Activated CD4-positive, alpha-beta T cell treated with anti-CD3 and anti-CD28 coated beads for 36 hours (primary cell): Measurements from ENCODE around the gene KCNMA1. TPM values are rescaled to one million over a fixed set of nuclear protein-coding genes. Genes with fewer than 3 reads are reported as not detected.

Experiments used
- ATAC-seq: fragments of 200-7000 bp; cut with Tn5 transposase; one replicate; pipeline ENCODE4 v1.10.0; 2021; ENCODE audit warnings: mild to moderate bottlenecking, moderate library complexity
- CTCF ChIA-PET: fragments of 350-600 bp; sonication (Branson Sonifier 250); formaldehyde crosslinking; loops from one replicate; lab custom pipeline; 2021; ENCODE audit warnings: antibody characterized with exemption; lab: Charles Lee
- POLR2A ChIA-PET: fragments of 350-600 bp; sonication (Branson Sonifier 250); formaldehyde crosslinking; loops from one replicate; lab custom pipeline; 2021; ENCODE audit warnings: antibody characterized with exemption, inconsistent platforms; lab: Charles Lee
- DNase-seq: peaks from one replicate; pipeline ENCODE4 v3.0.0-alpha.2; 2020
- H3K27ac Mint-ChIP-seq: one replicate; pipeline ENCODE4 v1.8.0; 2021; ENCODE audit warnings: mixed read lengths
- H3K27me3 Mint-ChIP-seq: one replicate; pipeline ENCODE4 v1.8.0; 2021; ENCODE audit warnings: mixed read lengths
- H3K36me3 Mint-ChIP-seq: one replicate; pipeline ENCODE4 v1.8.0; 2021; ENCODE audit warnings: low read depth, mixed read lengths
- H3K4me1 Mint-ChIP-seq: one replicate; pipeline ENCODE4 v1.8.0; 2021; ENCODE audit warnings: mixed read lengths
- H3K4me3 Mint-ChIP-seq: one replicate; pipeline ENCODE4 v1.8.0; 2021; ENCODE audit warnings: mild to moderate bottlenecking, moderate library complexity, mixed read lengths
- H3K9me3 Mint-ChIP-seq: one replicate; pipeline ENCODE4 v1.8.0; 2021; ENCODE audit warnings: low read depth, mixed read lengths
- intact Hi-C, 2 experiments: fragments of 100-400 bp; cut with DNase I in 1 of 2; cut with micrococcal nuclease in 1 of 2; formaldehyde crosslinking; loops; one replicate each; pipeline versions ENCODE4 v1.14.2 to v1.15.1; 2022 to 2024; cut with DNase I, micrococcal nuclease
- total RNA-seq, 2 experiments: library from RNA; stranded (reverse); gene quantifications; one replicate each; pipeline ENCODE4 v1.2.3, GENCODE V29; 2021

The KCNMA1 gene
- total RNA-seq, 2 experiments from 2014 or later: 0.18 TPM; not detected in 1

DNA sequence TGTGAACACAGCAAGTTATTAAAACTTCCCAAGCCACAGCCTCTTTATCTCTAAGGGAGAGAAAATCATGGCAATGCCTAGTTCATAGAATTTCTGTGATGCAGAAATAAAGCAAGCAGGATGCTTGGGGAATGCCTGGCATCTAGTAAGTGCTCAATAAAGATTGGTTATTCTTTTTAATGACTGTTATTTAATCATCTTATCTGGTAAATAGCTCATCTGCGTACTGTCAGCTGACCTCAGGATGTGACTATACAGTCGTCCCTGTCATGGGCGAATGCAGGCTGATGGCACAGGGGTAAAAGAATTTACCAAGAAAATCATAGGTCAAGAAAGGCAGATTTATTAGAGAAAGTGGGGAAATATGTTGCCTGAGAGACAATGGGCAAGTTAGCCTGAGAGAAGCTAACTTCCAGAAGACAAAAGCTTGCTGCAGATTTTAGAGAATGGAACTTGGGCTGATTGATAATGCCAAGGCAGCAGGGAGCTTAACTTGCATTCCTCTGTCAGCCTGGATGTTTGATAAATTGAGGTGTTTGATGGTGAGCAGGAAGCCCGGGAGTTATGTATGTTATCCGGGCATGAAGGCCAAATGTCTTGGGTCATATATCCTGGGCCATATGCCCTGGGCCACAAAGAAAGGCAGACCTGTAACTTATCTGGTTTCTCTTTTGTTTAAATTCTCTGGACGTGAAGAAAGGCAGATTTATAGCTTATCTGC is 126.0 kb downstream of the KCNMA1 start:
- H3K4me3 Mint-ChIP-seq: no peak overlapping the region
- ATAC-seq (no peak), DNase-seq (no peak)
- H3K4me1 Mint-ChIP-seq: no peaks in the 10 kb centered on the region
- H3K9me3 Mint-ChIP-seq: no peaks in the 10 kb centered on the region
- no peaks in the 10 kb centered on the region for H3K36me3 Mint-ChIP-seq
- POLR2A ChIA-PET: no interaction called here
- H3K27me3 Mint-ChIP-seq: peaks cover 6% of the 10 kb centered on the region
- H3K27ac Mint-ChIP-seq: no peak overlapping the region
- CTCF ChIA-PET: interaction anchor here (1.1 kb wide), 1 partner anchor 200 kb away, joined by 3 read pairs; no protein-coding TSS in a partner anchor
- intact Hi-C loops: no loop called here

DNA sequence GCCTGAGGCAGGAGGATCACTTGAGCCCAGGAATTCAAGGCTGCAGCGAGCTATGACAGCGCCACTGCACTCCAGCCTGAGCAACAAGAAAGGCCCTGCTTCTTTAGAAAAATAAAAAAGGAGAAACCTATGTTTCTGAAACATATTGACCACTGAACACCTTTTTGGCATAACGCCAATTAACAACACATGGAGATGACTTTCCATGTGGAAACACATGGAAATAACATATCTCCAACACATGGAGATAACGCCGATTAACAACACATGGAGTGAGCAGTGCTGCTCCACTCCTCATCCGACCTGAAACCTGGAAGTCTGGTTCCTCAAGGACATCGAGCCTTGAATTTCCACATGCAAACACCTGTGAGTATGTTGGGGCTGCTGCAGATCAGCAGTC is 126.9 kb downstream of the KCNMA1 start:
- intact Hi-C loops: no loop called here
- H3K27me3 Mint-ChIP-seq: peaks cover 6% of the 10 kb centered on the region
- POLR2A ChIA-PET: no interaction called here
- DNase-seq: no peak
- CTCF ChIA-PET: no interaction called here
- no peak overlapping the region for H3K4me3 Mint-ChIP-seq
- no peaks in the 10 kb centered on the region for H3K9me3 Mint-ChIP-seq
- H3K4me1 Mint-ChIP-seq: no peaks in the 10 kb centered on the region
- ATAC-seq: no peak
- H3K27ac Mint-ChIP-seq: no peak overlapping the region
- H3K36me3 Mint-ChIP-seq: no peaks in the 10 kb centered on the region

DNA sequence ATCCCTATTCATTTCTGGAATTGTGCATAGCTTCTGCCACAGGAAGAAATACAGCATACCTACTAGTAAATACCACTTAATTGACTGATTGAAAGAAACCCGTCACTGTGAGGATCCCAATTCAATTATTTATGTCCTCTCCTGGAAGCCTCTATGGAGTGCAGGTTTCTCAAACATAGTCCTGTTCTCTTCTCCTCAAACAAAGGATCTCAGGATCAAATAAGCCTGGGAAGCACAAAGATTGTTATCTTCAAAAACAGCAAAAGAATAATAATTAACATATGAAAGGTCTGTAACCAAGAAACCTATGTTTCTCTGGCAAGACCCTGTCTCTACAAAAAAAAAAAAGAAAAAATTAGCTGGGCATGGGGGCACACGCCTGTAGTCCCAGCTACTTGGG is 127.3 kb downstream of the KCNMA1 start:
- Mint-ChIP-seq H3K4me3 (no peak overlapping the region), H3K27me3 (peaks cover 6% of the 10 kb centered on the region), H3K27ac (no peak overlapping the region), H3K4me1 (peaks cover 4% of the 10 kb centered on the region), H3K9me3 (no peaks in the 10 kb centered on the region), H3K36me3 (no peaks in the 10 kb centered on the region)
- intact Hi-C loops: no loop called here
- CTCF ChIA-PET: no interaction called here
- DNase-seq (no peak), ATAC-seq (no peak)
- POLR2A ChIA-PET: no interaction called here

- POLR2A ChIA-PET: no interaction called here
- no peak for DNase-seq
- no peak overlapping the region for H3K4me3 Mint-ChIP-seq
- peaks cover 6% of the 10 kb centered on the region for H3K27me3 Mint-ChIP-seq
- no peak overlapping the region for H3K27ac Mint-ChIP-seq
- H3K36me3 Mint-ChIP-seq: no peaks in the 10 kb centered on the region
- CTCF ChIA-PET: no interaction called here
- H3K9me3 Mint-ChIP-seq: no peaks in the 10 kb centered on the region
- intact Hi-C loops: no loop called here
- H3K4me1 Mint-ChIP-seq: peaks cover 4% of the 10 kb centered on the region
- ATAC-seq: no peak
These were observed 128.2 kb downstream of the KCNMA1 start for GRCh38 chr10:77509391-77509790.

DNA sequence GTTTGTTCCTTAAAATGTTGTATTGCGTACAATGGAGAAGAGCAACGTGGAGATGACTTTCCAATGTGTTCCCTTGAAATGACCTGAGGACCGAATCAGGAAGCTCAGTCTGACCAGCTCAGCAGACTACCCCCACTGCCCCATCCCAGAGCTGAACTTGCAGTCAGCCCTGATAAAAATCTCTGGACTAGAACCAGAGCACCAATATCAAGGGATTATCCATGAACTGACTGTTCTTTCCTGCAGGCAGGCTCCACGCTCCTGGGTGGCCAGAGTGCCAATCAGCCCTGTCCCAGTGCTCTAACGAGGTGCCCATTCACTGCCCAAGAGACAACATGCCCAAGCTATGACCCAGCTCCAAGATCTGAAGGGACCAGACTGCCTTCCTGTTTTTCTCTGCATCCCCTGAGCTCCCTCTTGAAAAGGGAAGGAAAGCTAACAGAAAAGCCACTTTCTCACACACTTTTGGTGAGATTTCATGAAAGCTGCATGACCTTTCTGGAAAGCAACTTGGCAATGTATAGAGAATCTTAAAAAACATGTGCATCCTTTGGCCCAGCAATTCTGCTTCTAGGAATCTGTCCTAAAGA is 130.2 kb downstream of the KCNMA1 start:
- Mint-ChIP-seq H3K9me3 (no peaks in the 10 kb centered on the region), H3K27ac (no peak overlapping the region), H3K27me3 (peaks cover 9% of the 10 kb centered on the region), H3K36me3 (no peaks in the 10 kb centered on the region), H3K4me3 (no peak overlapping the region), H3K4me1 (peaks cover 4% of the 10 kb centered on the region)
- no peak for DNase-seq
- ChIA-PET POLR2A (no interaction called here), CTCF (interaction anchor here (0.6 to 0.7 kb wide), 2 partner anchors 11 to 325 kb away, joined by 3 to 4 read pairs; no protein-coding TSS in a partner anchor)
- intact Hi-C loops: no loop called here
- ATAC-seq: no peak

- peaks cover 4% of the 10 kb centered on the region for H3K4me1 Mint-ChIP-seq
- peaks cover 6% of the 10 kb centered on the region for H3K27me3 Mint-ChIP-seq
- H3K36me3 Mint-ChIP-seq: no peaks in the 10 kb centered on the region
- no peak overlapping the region for H3K27ac Mint-ChIP-seq
- intact Hi-C loops: no loop called here
- no peaks in the 10 kb centered on the region for H3K9me3 Mint-ChIP-seq
- no peak for ATAC-seq
- DNase-seq: no peak
- no peak overlapping the region for H3K4me3 Mint-ChIP-seq
- ChIA-PET POLR2A (no interaction called here), CTCF (no interaction called here)
These were observed 130.9 kb downstream of the KCNMA1 start for GRCh38 chr10:77506517-77507200.

GRCh38 chr10:77505431-77506334 is 131.9 kb downstream of the KCNMA1 start:
- Mint-ChIP-seq H3K27ac (no peak overlapping the region), H3K36me3 (no peaks in the 10 kb centered on the region), H3K27me3 (peaks cover 5% of the 10 kb centered on the region)

DNA sequence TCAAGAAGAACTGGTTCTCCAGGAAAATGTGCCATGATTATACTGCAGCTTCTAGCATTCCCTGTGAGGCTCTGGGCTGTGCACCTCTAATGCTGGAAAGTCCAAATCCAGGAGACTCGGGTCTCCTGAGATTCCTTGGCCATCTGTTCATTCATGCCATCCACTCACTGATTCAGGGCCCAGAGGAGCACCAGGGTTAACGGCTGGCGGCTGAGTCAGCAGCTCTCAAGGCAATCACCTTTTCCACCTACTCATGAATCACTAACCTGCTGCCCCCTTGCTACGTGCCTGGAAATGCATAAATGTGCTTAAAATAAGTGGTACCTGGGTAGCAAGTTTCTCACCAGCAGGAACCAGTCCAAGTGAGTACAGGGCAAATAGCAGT is 132.7 kb downstream of the KCNMA1 start:
- H3K36me3 Mint-ChIP-seq: no peaks in the 10 kb centered on the region
- no peak overlapping the region for H3K27ac Mint-ChIP-seq
- CTCF ChIA-PET: interaction anchor here (0.6 kb wide), 2 partner anchors 16 to 131 kb away, joined by 3 read pairs; no protein-coding TSS in a partner anchor
- intact Hi-C loops: no loop called here
- H3K27me3 Mint-ChIP-seq: peaks cover 5% of the 10 kb centered on the region
- ATAC-seq (no peak), DNase-seq (peak; percentile 43)
- POLR2A ChIA-PET: no interaction called here
- H3K9me3 Mint-ChIP-seq: no peaks in the 10 kb centered on the region
- peaks cover 7% of the 10 kb centered on the region for H3K4me1 Mint-ChIP-seq
- no peak overlapping the region for H3K4me3 Mint-ChIP-seq

More at GRCh38 chr10:77505431-77506334, 131.9 kb downstream of the KCNMA1 start:
- CTCF ChIA-PET: interaction anchor here (0.6 kb wide), 3 partner anchors 13 to 132 kb away, joined by 3 read pairs; no protein-coding TSS in a partner anchor
- Mint-ChIP-seq H3K4me1 (peaks cover 4% of the 10 kb centered on the region), H3K9me3 (no peaks in the 10 kb centered on the region), H3K4me3 (no peak overlapping the region)
- POLR2A ChIA-PET: no interaction called here
- intact Hi-C loops: no loop called here
- DNase-seq (no peak), ATAC-seq (peak; percentile 30)

DNA sequence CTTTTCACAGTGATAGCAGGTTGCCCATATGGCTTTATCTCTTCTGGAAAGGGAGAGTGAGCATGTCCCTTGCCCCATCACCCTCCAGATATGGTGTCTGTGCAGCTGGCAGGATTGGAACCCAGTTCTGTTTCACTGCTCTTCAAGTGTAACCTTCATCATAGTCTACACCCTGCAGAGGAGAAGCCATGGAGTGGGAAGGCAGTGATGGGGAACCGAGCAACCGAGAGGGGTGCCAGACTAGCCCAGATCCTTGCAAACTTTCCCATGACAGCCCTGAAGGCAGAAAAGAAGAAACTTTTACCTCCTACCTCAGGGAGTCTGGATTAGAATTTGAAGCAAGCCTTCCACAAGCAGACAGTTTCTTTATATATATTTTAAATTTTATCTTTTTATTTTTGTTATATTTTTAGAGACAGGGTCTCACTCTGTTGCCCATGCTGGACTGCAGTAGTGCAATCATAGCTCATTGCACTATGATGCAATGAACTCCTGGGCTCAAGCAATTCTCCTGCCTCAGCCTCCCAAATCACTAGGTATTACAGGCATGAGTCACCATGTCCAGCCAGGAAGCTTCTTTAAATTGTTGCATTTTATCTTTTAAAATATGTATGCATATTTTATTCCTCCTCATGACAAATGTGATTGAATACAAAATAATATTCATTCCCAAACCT is 133.3 kb downstream of the KCNMA1 start:
- intact Hi-C loops: no loop called here
- CTCF ChIA-PET: no interaction called here
- no peak overlapping the region for H3K4me3 Mint-ChIP-seq
- H3K9me3 Mint-ChIP-seq: no peaks in the 10 kb centered on the region
- H3K27me3 Mint-ChIP-seq: peaks cover 5% of the 10 kb centered on the region
- no peak overlapping the region for H3K27ac Mint-ChIP-seq
- POLR2A ChIA-PET: no interaction called here
- H3K4me1 Mint-ChIP-seq: peaks cover 7% of the 10 kb centered on the region
- no peak for ATAC-seq
- DNase-seq: no peak
- no peaks in the 10 kb centered on the region for H3K36me3 Mint-ChIP-seq

GRCh38 chr10:77501846-77502261 is 135.8 kb downstream of the KCNMA1 start:
- intact Hi-C loops: no loop called here
- Mint-ChIP-seq H3K4me1 (peaks cover 7% of the 10 kb centered on the region), H3K4me3 (no peak overlapping the region), H3K27ac (no peak overlapping the region), H3K9me3 (no peaks in the 10 kb centered on the region), H3K36me3 (no peaks in the 10 kb centered on the region), H3K27me3 (peaks cover 3% of the 10 kb centered on the region)
- CTCF ChIA-PET: no interaction called here
- ATAC-seq (peak; percentile 38), DNase-seq (no peak)
- POLR2A ChIA-PET: no interaction called here
